Aorta (tissue), 5 donors: ENCODE results near the gene RASD2. TPM values are rescaled to one million over a fixed set of nuclear protein-coding genes. Genes with fewer than 3 reads are reported as not detected.

ENCODE experiments used
- ATAC-seq: fragments of 200-7000 bp; cut with Tn5 transposase; one replicate; pipeline ENCODE4 v1.9.1; 2022; ENCODE audit warnings: moderate library complexity; ENCODE audit not compliant: low FRiP score
- DNase-seq, 2 donors: peaks; one replicate each; pipeline ENCODE4 v3.0.0-alpha.2; 2020
- H3K27ac ChIP-seq, 2 donors: one replicate each; pipeline ENCODE4 v1.5.1; 2013; ENCODE audit warnings: low read length in 2 of 2, mild to moderate bottlenecking in 2 of 2, moderate library complexity in 2 of 2, control low read depth in 1 of 2, inconsistent platforms in 1 of 2, low read depth in 1 of 2
- H3K27me3 ChIP-seq, 2 donors: one replicate each; pipeline ENCODE4 v1.6.1; 2013; ENCODE audit warnings: control low read depth in 1 of 2, low read length in 1 of 2, mild to moderate bottlenecking in 1 of 2, moderate library complexity in 1 of 2; ENCODE audit not compliant: insufficient read depth in 2 of 2, control insufficient read depth in 1 of 2
- H3K36me3 ChIP-seq, 2 donors: one replicate each; pipeline ENCODE4 v1.6.1; 2013; ENCODE audit warnings: control low read depth in 1 of 2, low read length in 1 of 2, mild to moderate bottlenecking in 1 of 2; ENCODE audit not compliant: insufficient read depth in 2 of 2, control insufficient read depth in 1 of 2
- H3K4me1 ChIP-seq, 2 donors: one replicate each; pipeline ENCODE4 v1.6.1; 2013; ENCODE audit warnings: low read length in 2 of 2, control low read depth in 1 of 2, mild to moderate bottlenecking in 1 of 2, moderate library complexity in 1 of 2; ENCODE audit not compliant: insufficient read depth in 2 of 2, control insufficient read depth in 1 of 2
- H3K4me3 ChIP-seq, 2 donors: one replicate each; pipeline ENCODE4 v1.5.1; 2013; ENCODE audit warnings: low read length in 2 of 2, control low read depth in 1 of 2, mild to moderate bottlenecking in 1 of 2
- H3K9me3 ChIP-seq: one replicate; pipeline ENCODE4 v1.6.1; 2013; ENCODE audit warnings: mild to moderate bottlenecking, low read length; ENCODE audit not compliant: control insufficient read depth
- WGBS, 2 donors: extraction: QIAGEN DNeasy Blood & Tissue Kit; methylation state at CpG; one replicate each; pipeline ENCODE4 v1.1.7; 2013; 5-methylcytosine and 5-hydroxymethylcytosine counted together
- intact Hi-C, 2 donors: fragments of 100-400 bp; cut with DNase I; formaldehyde crosslinking; loops; one replicate each; pipeline versions ENCODE4 v1.14.2 to v1.15.0; 2022
- polyA plus RNA-seq, 2 donors: library from polyadenylated mRNA; stranded (reverse); fragments of 200-250 nt; gene quantifications; one replicate each; pipeline ENCODE4 v1.2.3, GENCODE V29; 2013
- total RNA-seq, 2 donors: library from RNA; stranded (reverse); fragmentation: NEBNext Ultra II Directional; extraction: Animal tissue kit (Norgen Biotek cat#: 25700); gene quantifications; one replicate each; pipeline ENCODE4 v1.2.1, GENCODE V29; 2021
- donor health status: healthy with polysubstance abuse.
- donor health status: Bipolar disorder and iron deficiency.
- donor health status: DM: no; HTN: no; CAD: no.
- donor health status: DM: no; HTN: no; CAD: no.
- donor health status: DM: yes; HTN: yes; CAD: no.

The RASD2 gene
- total and polyA plus RNA-seq, 4 donors: 0.77 to 29.8 (median 7.8) TPM

- Histone ChIP-seq H3K27ac (no peak overlapping the region), H3K9me3 (no peaks in the 10 kb centered on the region), H3K36me3 (no peaks in the 10 kb centered on the region), H3K4me1 (no peaks in the 10 kb centered on the region), H3K4me3 (no peak overlapping the region), H3K27me3 (no peaks in the 10 kb centered on the region)
- 50 to 56% methylated on average over 13 of the region's 13 CpGs for WGBS, 2 donors
- ATAC-seq (no peak), DNase-seq (no peak)
- intact Hi-C loops: no loop called here
Measured at GRCh38 chr22:35542157-35542938, 1.7 kb downstream of the RASD2 start.

GRCh38 chr22:35542939-35543516, 2.4 kb downstream of the RASD2 start:
- Histone ChIP-seq H3K27me3 (no peaks in the 10 kb centered on the region), H3K9me3 (no peaks in the 10 kb centered on the region), H3K4me1 (no peaks in the 10 kb centered on the region), H3K36me3 (no peaks in the 10 kb centered on the region), H3K4me3 (no peak overlapping the region), H3K27ac (no peak overlapping the region)
- WGBS, 2 donors: 73 to 78% methylated on average over 6 of the region's 6 CpGs
- no peak for ATAC-seq
- intact Hi-C loops: no loop called here
- no peak for DNase-seq

DNA sequence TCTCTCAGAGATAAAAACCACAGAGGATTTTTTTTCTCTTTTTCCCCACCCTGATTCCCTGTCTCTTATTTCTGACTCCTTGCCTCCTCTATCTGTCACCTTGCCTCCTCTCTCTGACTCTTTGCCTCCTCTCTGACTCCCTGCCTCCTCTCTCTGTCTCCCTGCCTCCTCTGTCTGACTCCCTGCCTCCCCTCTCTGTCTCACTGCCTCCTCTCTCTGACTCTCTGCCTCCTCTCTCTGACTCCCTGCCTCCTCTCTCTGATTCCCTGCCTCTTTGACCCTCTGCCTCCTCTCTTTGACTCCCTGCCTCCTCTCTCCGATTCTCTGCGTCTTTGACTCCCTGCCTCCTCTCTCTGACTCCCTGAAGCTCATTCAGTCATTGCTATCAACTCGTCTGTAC, 3.1 kb downstream of the RASD2 start:
- H3K4me3 ChIP-seq: no peak overlapping the region
- H3K9me3 ChIP-seq: no peaks in the 10 kb centered on the region
- ATAC-seq (no peak), DNase-seq (no peak)
- no peaks in the 10 kb centered on the region for H3K4me1 ChIP-seq
- WGBS, 2 donors: 49 to 60% methylated on average over 3 of the region's 3 CpGs
- no peak overlapping the region for H3K27ac ChIP-seq
- H3K36me3 ChIP-seq: no peaks in the 10 kb centered on the region
- intact Hi-C loops: no loop called here
- no peaks in the 10 kb centered on the region for H3K27me3 ChIP-seq

DNA sequence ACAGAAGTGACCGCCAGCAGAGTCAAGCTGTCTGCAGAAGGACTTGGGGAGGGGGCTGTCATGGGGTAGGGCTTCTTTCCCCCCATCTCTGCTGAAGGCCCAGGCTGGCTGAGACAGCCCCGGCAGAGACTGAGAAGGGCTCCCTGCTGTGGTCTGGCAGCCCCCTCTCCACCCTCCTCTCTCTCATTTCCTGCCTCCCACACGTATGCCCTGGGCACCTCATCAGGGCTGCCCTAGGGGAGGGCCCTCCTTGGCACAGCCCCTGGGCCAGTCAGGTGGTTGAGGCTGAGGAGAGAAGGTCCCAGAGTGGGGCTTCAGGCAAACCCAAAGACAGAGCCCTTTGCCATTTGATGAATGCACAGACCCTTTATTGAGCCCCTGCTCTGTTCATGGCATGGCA, 3.6 kb downstream of the RASD2 start:
- ATAC-seq (no peak), DNase-seq (no peak)
- Histone ChIP-seq H3K27ac (no peak overlapping the region), H3K36me3 (no peaks in the 10 kb centered on the region), H3K4me1 (no peaks in the 10 kb centered on the region), H3K4me3 (no peak overlapping the region), H3K27me3 (no peaks in the 10 kb centered on the region), H3K9me3 (no peaks in the 10 kb centered on the region)
- intact Hi-C loops: no loop called here
- WGBS, 2 donors: 22 to 34% methylated on average over 3 of the region's 3 CpGs

DNA sequence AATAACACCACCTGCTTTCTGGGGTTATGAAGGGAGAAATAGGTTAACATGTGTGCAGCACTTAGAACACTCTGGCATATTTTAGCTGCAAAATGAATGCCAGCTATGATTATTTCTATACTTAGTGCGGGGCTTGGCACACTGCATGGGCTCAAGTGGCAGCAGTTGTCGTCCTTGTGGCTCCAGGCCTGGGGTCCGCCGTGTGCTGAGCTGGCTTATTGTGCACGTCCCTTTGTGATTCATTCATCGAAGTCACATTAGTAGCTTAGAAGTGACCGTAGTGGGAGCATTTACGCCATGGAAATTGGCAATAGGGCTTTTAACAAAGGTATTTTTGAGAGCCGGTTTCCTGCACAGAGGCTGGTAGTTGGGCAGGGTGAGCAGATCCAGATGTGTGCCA, 4.2 kb downstream of the RASD2 start:
- Histone ChIP-seq H3K27ac (no peak overlapping the region), H3K4me1 (no peaks in the 10 kb centered on the region), H3K4me3 (no peak overlapping the region), H3K9me3 (no peaks in the 10 kb centered on the region), H3K27me3 (no peaks in the 10 kb centered on the region), H3K36me3 (no peaks in the 10 kb centered on the region)
- intact Hi-C loops: no loop called here
- 35 to 36% methylated on average over 9 of the region's 9 CpGs for WGBS, 2 donors
- no peak for ATAC-seq
- DNase-seq: no peak

GRCh38 chr22:35546886-35547285, 6.3 kb downstream of the RASD2 start:
- H3K27ac ChIP-seq: no peak overlapping the region
- 93 to 95% methylated on average over 18 of the region's 18 CpGs for WGBS, 2 donors

GRCh38 chr22:35547987-35548721, 7.5 kb downstream of the RASD2 start:
- Histone ChIP-seq H3K27me3 (no peaks in the 10 kb centered on the region), H3K27ac (no peak overlapping the region), H3K9me3 (no peaks in the 10 kb centered on the region), H3K4me1 (no peaks in the 10 kb centered on the region), H3K36me3 (no peaks in the 10 kb centered on the region), H3K4me3 (no peak overlapping the region)
- WGBS, 2 donors: 85% methylated on average over 13 of the region's 13 CpGs
- ATAC-seq (no peak), DNase-seq (no peak)
- intact Hi-C loops: no loop called here

More at GRCh38 chr22:35546886-35547285, 6.3 kb downstream of the RASD2 start:
- intact Hi-C loops: no loop called here
- ATAC-seq: no peak
- DNase-seq: no peak
- Histone ChIP-seq H3K36me3 (no peaks in the 10 kb centered on the region), H3K4me1 (no peaks in the 10 kb centered on the region), H3K4me3 (no peak overlapping the region), H3K27me3 (no peaks in the 10 kb centered on the region), H3K9me3 (no peaks in the 10 kb centered on the region)

DNA sequence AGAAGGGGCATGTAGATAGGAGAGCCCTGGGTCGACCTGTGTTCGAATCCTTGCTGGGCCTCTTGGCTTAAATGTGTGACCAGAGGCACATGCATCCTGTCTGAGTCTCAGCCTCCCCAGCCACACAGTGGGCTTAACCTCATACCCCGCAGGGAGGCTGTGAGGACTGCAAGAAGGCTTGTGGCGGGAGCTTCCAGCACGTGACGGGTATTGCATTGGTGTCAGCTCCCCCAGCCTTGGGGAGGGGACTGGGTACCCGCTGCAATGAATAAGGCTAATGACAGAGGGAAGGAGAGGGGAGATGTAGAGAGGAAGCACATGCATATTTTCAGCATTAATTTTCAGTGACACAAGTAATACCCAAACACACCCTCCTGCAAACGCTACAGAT, 8.1 kb downstream of the RASD2 start:
- ATAC-seq (no peak), DNase-seq (no peak)
- Histone ChIP-seq H3K4me1 (no peaks in the 10 kb centered on the region), H3K36me3 (no peaks in the 10 kb centered on the region), H3K27me3 (no peaks in the 10 kb centered on the region), H3K4me3 (no peak overlapping the region), H3K27ac (no peak overlapping the region), H3K9me3 (no peaks in the 10 kb centered on the region)
- intact Hi-C loops: no loop called here
- WGBS, 2 donors: 78 to 84% methylated on average over 8 of the region's 8 CpGs
